HS-27A (cell line): ENCODE measurements around the gene THSD7B.
A peak's percentile ranks its signal among the peaks of the same experiment; 100 is the strongest.

Experiments
- DNase-seq: peaks from one replicate; pipeline ENCODE4 v3.0.0-alpha.2; 2012; ENCODE audit warnings: low read depth, missing footprints

The THSD7B gene

DNA sequence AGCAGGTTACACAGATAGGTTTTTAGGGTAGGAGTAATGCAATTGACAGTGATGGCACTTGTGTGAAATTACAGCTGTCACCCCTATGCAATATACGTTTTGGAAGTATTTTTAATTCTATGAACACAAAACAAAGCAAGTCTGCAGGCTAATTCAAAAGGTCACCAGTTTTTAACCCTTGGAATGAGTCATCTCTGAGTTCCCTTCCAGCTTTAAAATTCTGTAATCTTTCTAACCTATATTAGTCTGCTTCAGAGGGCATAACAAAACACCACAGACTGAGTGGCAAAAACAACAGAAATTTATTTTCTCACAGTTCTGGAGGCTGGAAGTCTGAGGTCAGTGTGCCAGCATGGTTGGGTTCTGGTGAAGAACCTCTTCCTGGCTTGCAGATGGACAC is 602.0 kb downstream of the THSD7B start:
- peak; percentile 69 for DNase-seq

DNA sequence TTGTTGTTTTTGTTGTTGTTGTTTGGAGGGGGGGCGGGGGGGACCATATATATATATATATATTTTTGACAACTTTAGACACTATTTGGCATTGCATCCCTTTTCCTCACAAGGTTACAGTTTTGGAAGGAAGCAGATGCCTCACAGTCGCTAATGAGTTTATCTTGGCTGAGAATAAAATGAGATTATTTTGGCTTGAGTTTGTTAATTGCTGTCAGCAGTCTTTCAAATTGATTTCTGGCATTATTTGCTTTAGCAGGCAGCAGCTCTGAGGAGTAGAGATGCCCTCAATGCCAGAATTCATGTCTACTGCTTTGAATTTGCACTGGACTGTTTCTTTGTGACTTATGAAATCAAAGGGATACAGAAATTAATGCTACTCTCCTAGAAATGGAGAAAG is 603.8 kb downstream of the THSD7B start:
- DNase-seq, result no peak

DNA sequence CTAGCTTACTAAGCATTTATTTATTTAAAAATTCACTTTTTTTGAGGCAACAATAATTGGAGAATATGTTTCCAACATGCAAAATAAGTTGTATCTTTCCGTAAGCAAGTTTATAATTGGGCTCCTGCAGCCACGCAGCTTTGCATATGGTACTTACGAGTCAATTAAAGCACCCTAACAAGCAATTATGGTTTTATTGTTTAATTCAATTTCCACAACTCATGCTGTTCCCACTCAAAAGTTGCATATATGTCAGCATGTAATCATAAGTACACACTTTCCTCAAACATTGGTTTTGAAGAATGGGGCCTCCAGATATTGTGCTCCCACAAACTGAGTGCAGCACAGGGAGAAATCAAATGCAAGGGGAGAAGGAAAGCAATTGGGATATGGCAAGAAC is 613.8 kb downstream of the THSD7B start:
- no peak for DNase-seq

DNA sequence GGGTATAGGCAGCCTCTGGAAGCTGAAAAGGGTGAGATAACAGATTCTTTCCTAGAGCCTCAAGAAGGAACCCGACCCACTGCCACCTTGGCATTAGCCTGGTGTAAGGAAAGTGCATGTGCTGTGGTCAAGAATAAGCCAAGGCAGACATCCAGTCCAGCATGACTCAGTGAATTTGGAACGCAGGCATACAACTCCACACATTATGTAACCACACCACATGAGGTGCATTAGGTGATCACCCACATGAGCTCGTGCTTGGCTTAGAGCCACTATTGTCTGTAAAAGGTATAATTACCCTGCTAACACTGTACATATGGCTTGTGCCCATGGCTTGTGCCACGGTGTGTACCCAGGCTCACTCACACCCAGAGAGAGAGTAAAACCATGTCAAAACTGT is 615.3 kb downstream of the THSD7B start:
- DNase-seq, result no peak

DNA sequence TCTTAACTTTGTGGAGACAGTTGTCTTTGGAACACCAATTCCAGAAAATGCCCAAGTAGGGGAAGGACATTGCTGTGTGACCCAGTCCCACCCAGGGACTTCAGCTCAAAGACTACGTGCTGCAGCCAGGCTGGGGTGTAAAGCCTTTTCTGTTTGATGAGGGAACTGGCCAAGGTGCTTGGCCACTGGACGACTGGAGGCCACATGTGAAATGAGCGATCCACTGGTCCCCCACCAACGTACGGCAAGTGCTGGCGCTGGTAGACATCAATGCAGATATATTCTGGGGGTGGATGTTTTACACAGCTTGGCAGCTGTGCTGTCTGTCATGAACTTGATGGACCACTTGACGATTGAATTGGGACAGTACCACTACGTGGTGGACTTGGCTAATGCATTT is 616.4 kb downstream of the THSD7B start:
- DNase-seq, result no peak

DNA sequence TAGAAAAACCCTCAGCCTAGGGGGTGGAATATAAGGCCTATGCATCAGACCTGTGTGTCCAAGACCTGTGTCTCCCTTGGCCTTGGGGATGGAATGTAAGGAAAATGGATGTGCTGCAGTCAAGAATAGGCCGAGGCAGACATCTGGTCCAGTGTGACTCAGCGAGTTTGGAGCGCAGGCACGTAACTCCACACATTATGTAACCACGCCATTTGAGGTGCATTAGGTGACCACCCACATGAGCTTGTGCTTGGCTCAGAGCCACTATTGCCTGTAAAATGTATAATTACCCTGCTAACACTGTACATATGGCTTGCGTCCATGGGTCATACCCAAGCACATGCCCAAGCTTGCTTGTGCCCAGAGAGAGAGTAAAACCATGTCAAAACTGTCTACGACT is 618.0 kb downstream of the THSD7B start:
- no peak for DNase-seq

DNA sequence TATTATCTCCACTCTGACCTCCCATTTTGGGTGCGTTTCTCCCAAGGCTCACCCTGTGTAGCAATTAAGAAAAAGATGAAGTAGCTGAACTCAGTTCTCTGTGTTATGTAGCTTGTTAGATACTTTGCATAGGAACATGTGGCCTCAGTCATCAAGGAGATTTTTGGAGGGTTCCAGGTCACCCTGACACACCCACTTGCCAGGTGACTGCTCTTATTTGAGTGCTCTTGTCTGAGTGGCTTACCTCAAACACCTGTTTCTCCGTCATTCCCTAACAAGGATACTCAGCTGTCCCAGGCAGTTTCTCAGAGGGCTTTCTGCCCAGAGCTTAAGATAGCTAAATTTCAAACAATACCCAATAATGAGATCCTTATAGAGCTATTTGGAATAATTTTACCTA is 621.7 kb downstream of the THSD7B start:
- no peak for DNase-seq

DNA sequence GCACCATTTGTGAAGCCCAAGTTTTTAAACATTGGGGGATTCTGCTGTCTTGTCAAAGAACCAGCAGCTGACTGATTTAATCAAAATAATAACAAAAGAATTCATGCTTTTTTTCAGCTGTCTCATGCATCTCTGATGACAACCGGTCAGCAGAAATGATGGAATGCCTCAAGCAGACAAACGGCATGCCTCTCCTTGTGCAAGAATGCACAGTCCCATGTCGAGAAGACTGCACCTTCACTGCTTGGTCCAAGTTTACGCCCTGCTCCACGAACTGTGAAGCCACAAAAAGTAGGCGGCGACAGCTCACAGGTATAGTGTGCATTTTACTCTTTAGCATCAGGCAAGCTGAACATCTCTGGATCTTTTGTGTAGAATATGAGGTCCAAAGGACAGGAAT is 640.2 kb downstream of the THSD7B start:
- no peak for DNase-seq

DNA sequence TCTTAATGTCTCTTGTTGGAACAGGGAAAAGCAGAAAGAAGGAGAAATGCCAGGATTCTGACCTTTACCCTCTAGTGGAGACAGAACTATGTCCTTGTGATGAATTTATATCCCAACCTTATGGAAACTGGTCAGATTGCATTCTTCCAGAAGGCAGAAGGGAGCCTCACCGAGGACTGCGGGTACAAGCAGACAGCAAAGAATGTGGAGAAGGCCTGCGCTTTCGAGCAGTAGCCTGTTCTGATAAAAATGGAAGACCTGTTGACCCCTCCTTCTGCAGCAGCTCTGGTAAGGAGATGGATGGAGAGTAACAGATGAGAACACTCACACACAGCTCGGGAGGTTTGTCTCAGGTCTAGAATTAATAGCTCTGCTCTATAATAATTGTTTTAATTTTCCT is 646.2 kb downstream of the THSD7B start:
- DNase-seq, result no peak

DNA sequence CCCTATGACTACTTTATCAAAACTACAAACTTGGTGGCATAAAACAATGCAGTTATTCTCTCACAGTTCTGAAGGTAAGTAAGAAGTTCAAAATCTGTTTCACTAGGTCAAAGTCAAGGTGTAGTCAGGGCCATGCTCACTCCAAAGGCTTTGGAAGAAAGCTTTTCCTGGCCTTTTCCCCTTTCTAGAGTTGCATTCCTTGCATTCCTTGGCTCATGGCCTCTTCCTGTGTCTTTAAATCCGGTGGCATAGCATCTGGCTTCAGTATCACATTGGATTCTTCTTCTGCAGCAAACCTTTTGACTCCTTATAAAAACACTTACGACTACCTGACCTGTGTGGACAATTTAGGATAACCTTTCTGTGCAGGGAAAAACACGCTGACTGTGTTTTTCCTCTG is 655.4 kb downstream of the THSD7B start:
- DNase-seq, result peak; percentile 58

DNA sequence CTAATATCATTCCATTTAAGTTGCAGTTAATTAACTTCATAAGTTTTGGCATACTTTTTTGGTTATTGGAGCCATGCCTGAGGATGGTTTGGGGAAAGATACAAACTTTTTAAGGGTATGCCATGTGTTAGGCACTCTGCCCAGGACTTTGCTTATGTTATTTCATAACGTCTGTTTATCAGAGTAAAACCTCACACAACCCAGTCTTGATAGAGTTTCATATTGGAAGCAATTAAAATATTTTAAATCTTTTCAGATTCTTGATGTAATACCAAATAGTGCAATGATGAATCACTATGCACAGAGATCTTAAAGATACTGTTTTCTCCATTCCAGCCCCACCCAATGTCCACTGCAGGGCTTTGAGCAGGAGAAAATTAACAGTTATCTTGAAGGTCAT is 669.8 kb downstream of the THSD7B start:
- DNase-seq, result peak; percentile 80

DNA sequence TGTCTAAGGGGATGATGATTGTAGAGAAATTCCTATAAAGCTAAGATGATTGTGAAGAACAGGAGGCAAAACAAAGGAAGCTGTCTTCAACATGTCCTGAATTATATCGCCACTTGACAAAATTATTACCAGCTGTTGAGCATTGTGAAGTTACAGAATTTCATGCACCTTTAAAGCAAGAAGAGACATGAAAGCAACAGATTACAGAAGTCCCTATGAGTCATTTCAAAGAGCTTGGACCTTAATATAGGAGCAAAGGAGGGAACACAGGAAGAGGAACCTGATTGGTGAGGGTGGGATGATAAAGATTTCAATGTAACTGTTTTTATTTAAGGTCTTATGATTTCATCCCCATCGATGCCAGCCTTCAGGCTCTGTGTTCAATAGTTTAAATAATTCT is 672.0 kb downstream of the THSD7B start:
- DNase-seq, result no peak

DNA sequence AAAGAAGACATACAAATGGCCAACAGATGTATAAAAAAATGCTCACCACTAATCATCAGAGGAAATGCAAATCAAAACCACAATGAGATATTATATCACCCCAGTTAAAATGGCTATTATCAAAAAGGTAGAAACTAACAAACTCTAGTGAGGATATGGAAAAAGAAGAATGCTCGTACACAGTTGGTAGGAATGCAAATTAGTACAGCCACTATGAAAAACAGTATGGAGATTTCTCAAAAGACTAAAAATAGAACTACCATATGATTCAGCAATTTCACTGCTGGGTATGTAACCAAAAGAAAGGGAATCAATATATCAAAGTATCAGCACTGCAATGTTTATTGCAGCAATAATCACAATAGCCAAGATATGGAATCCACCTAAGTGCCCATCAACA is 679.6 kb downstream of the THSD7B start:
- DNase-seq, result no peak

DNA sequence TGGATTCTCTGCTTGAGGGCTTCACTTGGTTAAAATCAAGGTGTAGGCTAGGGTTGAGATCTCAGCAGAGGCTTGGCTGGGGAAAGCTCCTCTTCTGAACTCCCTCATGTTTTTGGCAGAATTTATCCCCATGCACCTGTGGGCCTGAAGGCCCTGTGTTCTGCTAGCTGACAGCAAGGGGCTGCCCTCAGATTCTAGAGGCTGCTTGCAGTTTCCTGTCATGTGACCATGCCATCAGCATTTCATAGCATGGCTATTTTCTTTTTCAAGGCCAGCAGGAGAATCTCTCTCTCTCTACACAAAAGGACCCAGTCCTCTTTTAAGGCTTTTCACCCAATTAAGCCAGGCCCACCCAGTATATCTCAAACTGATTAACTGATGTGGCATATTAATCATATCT is 684.1 kb downstream of the THSD7B start:
- no peak for DNase-seq

DNA sequence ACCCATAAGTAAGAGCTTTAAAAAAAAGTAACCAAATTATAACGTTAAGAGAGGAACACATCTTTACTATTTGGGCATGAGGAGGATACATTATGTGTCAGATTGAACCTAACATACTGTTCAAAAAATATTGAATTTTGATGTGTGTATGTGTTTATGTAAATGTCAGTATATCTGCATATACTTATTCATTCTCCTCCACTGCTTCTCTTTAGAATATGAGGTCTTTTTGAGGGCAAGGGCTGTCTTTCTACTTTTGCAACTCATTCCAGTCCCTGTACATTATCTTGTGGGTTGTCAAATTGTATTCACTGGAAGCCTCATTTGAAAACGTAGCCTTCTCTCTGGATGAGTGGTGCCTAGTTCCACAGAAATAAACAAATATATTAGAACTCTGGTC is 689.5 kb downstream of the THSD7B start:
- no peak for DNase-seq

DNA sequence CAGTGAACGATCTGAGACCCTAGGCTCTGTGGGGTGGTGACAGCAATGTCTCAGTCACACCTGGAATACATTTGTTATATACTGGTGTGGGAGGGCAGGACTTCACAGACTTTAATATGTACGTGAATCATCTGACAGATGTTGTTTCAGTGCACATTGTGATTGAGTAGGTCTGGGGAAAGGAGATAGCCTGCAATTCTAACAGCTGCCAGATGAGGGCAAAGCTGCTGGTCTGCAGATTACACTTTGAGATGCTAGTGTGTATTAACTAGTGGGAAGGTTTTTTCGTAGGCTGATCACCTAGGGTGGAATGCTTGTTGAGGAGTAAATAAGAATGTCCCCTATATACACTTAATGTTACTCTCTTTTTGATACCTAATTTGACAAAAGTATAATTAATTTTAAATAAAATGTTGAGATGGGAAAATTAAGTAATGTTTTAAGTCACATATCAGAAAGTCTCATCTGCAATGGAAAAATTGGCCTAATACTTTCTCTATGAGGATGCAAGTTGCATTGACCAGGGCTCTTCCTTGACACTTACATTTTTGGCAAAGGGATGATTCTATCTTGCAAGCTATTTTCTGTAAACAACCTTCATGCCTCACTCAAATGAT is 702.0 kb downstream of the THSD7B start:
- peak; percentile 48 for DNase-seq

DNA sequence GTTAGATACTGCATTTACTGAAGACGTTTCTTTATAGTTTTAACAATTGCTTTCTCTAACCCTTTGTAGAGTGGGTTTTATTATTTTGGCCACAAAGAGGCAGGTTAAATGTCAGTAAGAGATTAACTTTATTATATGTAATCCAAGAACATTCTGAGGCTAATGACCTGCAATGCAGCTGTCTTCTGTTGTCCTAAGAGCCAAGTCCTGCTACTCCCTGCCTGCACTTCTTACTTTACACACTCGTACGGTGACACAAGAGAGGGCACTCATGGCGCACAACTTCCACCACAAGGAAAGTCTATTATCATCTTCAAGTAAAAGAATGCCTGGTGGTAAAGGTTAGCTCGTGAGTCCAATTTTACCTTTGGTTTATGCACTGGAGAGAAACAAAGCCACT is 727.9 kb downstream of the THSD7B start:
- no peak for DNase-seq

DNA sequence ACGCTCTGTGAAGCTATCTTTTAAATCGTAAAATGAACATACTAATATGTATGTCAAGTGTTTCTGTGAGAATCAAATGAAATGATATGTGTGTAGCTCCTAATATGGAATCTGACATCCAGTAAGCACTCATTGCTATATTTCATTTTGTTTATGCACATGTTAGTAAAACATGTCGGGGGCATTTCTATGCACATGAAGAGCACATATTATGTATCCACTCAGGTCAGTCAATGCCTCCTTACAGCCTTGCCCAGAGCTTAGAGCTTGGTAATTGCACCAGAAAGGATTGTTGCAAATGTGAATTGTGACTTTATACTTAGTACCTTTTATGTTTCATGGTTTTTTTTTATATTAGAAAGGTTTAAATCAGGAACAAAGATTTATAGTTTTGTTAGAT is 735.3 kb downstream of the THSD7B start:
- DNase-seq, result no peak

DNA sequence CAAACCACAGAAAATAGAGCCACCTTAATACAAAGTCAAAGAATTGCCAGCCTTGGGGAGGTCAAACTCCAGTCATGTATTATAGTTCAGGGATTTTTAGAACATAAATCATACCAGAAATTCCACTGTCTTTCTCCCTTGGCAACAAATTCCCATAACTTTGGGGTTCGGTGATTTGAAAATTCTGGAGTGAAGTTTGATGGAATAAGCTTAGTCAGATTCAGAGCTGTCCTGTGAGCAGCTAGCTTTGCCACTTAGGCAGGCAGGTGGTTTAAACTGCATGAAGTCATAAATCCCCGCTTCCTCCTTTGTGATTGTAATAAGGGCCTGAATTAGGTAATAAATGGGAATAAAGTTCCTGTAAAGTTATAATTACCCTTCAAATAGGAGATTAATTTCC is 741.9 kb downstream of the THSD7B start:
- no peak for DNase-seq

DNA sequence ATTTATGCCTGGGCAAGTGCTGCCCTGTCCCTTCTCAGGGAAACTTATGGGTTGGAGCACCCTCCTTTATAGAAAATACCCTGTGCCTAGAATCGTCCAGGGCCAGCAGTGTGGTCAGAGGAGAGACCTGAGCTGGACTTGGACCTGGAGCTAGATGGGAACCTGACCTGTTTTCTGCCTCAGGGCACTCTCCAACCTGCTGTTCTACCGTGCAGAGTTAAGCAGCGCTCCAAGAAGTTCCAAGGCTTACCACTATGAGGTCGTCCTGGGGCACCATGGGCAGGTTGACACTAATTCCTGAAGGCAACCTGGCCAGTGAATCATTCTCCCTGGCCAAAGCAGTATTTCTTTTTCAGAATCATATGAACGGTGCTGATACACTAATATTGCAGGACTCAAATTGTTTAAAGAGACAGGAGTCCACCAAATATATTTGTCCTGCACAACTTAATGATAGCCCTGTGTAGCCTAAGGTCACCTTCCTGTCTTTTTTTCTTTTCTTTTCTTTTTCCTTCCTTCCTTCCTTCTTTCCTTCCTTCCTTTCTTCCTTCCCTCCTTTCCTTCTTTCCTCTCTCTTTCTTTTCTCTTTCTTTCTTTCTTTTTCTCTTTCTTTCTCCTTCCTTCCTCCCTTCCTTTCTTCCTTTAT is 743.5 kb downstream of the THSD7B start:
- DNase-seq, result no peak

DNA sequence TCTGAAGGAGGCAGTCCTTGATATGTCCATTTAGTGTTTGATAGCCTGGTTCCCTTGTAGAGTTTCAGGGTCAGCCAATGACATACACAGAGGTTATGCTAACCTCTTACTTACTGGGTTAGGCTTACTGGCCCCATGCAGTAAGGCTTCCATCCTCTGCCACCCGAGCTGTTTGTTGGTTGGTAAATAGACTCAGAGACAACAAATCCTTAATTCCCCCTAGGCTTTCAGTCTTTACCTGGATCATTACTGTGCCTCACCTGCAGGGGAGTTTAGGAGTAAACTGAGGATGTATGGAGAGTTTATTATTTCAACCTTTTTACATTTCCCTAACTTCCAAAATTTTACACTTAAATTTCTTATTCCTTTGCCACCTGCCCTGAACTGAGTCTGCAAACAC is 746.2 kb downstream of the THSD7B start:
- DNase-seq, result no peak

DNA sequence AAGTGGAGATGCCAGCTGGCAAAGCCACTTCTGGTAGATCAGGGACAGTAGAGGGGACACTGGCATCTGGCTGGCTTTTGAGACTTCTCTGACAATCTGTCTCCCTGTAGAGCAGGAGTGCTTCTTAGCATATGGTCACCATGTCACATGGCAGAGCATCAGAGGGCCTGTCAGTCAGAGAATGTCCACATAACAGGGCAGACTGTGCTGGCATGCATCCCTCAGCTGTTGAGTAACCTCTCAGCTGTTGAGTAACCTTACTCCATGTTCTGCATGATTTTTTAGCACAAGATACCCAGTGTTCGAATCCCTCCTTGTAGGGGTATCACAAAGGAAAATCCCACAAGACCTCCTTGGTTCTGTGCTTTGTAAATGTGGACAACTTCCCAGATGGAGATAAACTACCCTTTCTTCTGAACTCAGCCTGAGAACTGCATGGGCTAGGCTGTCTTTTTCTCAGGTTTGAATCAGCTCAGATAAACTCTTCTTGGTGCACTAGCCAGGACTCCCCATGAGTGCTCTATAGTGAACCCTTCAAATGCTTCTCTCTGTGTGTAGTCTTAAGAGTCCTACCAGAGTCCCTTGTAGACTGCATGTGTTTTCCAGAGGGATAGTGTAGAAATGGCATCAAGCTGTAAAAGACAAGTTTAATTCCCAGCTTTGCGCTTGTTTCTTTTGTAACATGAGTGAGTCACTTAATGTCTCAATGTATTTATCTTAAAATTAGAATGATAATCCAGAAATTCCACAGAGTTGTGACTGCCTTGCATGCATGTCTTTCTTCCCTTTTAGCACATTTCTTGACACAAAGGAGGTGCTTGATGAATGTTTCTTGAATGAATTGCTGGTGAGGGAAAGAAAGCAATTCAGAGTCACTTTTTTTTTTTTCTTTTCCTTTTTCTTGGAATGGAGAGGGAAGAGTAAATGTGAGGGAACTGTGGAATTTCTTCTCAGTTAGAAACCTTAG is 756.6 kb downstream of the THSD7B start:
- no peak for DNase-seq

DNA sequence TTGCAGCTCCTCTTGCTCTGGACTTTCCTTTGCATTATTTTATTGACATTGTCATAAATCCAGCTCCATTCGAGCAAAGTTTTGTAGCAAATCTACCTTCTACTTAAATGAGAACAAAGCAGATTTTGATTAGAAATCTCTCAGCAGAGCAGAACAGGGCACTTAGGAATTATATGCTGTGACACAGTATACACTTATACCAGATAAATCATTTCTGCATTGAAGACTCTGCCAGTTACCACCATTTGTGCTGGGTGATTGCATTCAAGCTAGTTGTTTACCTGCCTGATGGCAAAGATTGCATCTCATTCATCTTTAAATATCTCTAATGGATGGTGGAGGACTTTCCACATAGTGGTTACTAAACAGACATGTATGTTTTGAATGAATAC is 757.3 kb downstream of the THSD7B start:
- DNase-seq, result no peak
